SK-N-SH (cell line): ENCODE data around the gene TBCEL. TPM values are rescaled to one million over a fixed set of nuclear protein-coding genes. Genes with fewer than 3 reads are reported as not detected.

ENCODE experiments used
- CTCF ChIA-PET: fragments of 300-600, 350-600 bp; formaldehyde crosslinking; extraction: SDS; loops from one replicate; lab custom pipeline; 2021; lab: Yijun Ruan, JAX
- POLR2A ChIA-PET: fragments of 350-600 bp; sonication (Branson Sonifier 250); formaldehyde crosslinking; extraction: SDS; loops from one replicate; lab custom pipeline; 2020; ENCODE audit warnings: antibody characterized with exemption, inconsistent platforms; lab: Yijun Ruan, JAX
- DNase-seq: peaks from one replicate; pipeline ENCODE4 v3.0.0; 2012
- H2AFZ ChIP-seq: fragments of 200-600 bp; sonication (generic); 2 replicates; pipeline ENCODE4 v1.8.1; 2016; ENCODE audit warnings: antibody characterized with exemption, mild to moderate bottlenecking, low read depth
- H3F3A ChIP-seq: fragments of 200-600 bp; sonication (generic); replicated peaks from 2 replicates; pipeline ENCODE3; 2016; ENCODE audit warnings: antibody characterized with exemption, mild to moderate bottlenecking; ENCODE audit not compliant: insufficient read depth
- H3K27ac ChIP-seq, 2 experiments: fragments of 200-500 bp in 1 of 2; fragments of 200-600 bp in 1 of 2; sonication (Bioruptor generic) in 1 of 2; sonication (generic), shearing (Covaris generic) in 1 of 2; 2 replicates each; pipeline versions ENCODE4 v1.5.1 to v1.6.1; 2014 to 2016; ENCODE audit warnings: low read depth in 2 of 2, inconsistent platforms in 1 of 2, low read length in 1 of 2, mild to moderate bottlenecking in 1 of 2, mixed read lengths in 1 of 2
- H3K27me3 ChIP-seq: fragments of 200-600 bp; sonication (generic), shearing (Covaris generic); 2 replicates; pipeline ENCODE4 v1.6.1; 2016; ENCODE audit warnings: mixed run types; ENCODE audit not compliant: insufficient read depth
- H3K36me3 ChIP-seq, 2 experiments: fragments of 200-500 bp in 1 of 2; fragments of 200-600 bp in 1 of 2; sonication (Bioruptor generic) in 1 of 2; sonication (generic) in 1 of 2; replicated peaks in 1 of 2; 2 replicates each; pipeline versions ENCODE3 to v1.5.1; 2014 to 2016; ENCODE audit warnings: low read length in 1 of 2, mild to moderate bottlenecking in 1 of 2; ENCODE audit not compliant: insufficient read depth in 2 of 2, control insufficient read depth in 1 of 2
- H3K4me1 ChIP-seq, 2 experiments: fragments of 200-500 bp in 1 of 2; fragments of 200-600 bp in 1 of 2; sonication (Bioruptor generic) in 1 of 2; sonication (generic), shearing (Covaris generic) in 1 of 2; 2 replicates each; pipeline versions ENCODE4 v1.5.1 to v1.6.1; 2014 to 2016; ENCODE audit warnings: low read depth in 1 of 2, low read length in 1 of 2, mixed run types in 1 of 2; ENCODE audit not compliant: insufficient read depth in 2 of 2, control insufficient read depth in 1 of 2
- H3K4me2 ChIP-seq: fragments of 200-600 bp; sonication (generic), shearing (Covaris generic); 2 replicates; pipeline ENCODE4 v1.6.1; 2017; ENCODE audit warnings: mixed run types
- H3K4me3 ChIP-seq, 2 experiments: fragments of 200-500 bp in 1 of 2; fragments of 200-600 bp in 1 of 2; sonication (Bioruptor generic) in 1 of 2; sonication (generic), shearing (Covaris generic) in 1 of 2; 2 replicates each; pipeline versions ENCODE4 v1.5.1 to v1.8.1; 2014 to 2016; ENCODE audit warnings: low read depth in 2 of 2, inconsistent platforms in 1 of 2, low read length in 1 of 2, mild to moderate bottlenecking in 1 of 2, mixed read lengths in 1 of 2, moderate library complexity in 1 of 2
- H3K79me2 ChIP-seq: fragments of 200-600 bp; sonication (generic); 2 replicates; pipeline ENCODE4 v1.8.1; 2017; ENCODE audit warnings: mild to moderate bottlenecking; ENCODE audit not compliant: insufficient read depth
- H3K9ac ChIP-seq: fragments of 200-600 bp; sonication (generic); 2 replicates; pipeline ENCODE4 v1.6.1; 2017; ENCODE audit warnings: mixed run types
- H3K9me2 ChIP-seq: fragments of 200-600 bp; sonication (generic); 2 replicates; pipeline ENCODE4 v1.6.1; 2017; ENCODE audit warnings: mixed run types
- H3K9me3 ChIP-seq: fragments of 200-600 bp; sonication (generic); 2 replicates; pipeline ENCODE4 v1.6.1; 2017; ENCODE audit warnings: mixed run types, mild to moderate bottlenecking, moderate library complexity
- H4K20me1 ChIP-seq: fragments of 200-600 bp; sonication (generic); 2 replicates; pipeline ENCODE4 v1.6.1; 2017; ENCODE audit warnings: mild to moderate bottlenecking, mixed run types; ENCODE audit not compliant: insufficient read depth
- EP300 ChIP-seq, 2 experiments: IDR thresholded peaks; 2 replicates each; pipeline versions ENCODE4 v1.4.0 to v1.6.1; 2012; ENCODE audit warnings: borderline replicate concordance in 1 of 2, low read depth in 1 of 2, low read length in 1 of 2
- EZH2phosphoT487 ChIP-seq: fragments of 200-600 bp; sonication (generic); IDR thresholded peaks from 2 replicates; pipeline ENCODE4 v1.6.1; 2017; ENCODE audit warnings: low read depth, mixed run types, mild to moderate bottlenecking, antibody characterized with exemption, moderate library complexity, borderline replicate concordance
- FOXM1 ChIP-seq: IDR thresholded peaks from 2 replicates; pipeline ENCODE4 v1.4.0; 2012; ENCODE audit warnings: low read depth, mild to moderate bottlenecking
- JUND ChIP-seq: IDR thresholded peaks from 2 replicates; pipeline ENCODE4 v1.4.0; 2012
- MEF2A ChIP-seq: IDR thresholded peaks from 2 replicates; pipeline ENCODE4 v1.4.0; 2012; ENCODE audit warnings: low read depth, borderline replicate concordance
- NFIC ChIP-seq: IDR thresholded peaks from 2 replicates; pipeline ENCODE4 v1.4.0; 2012; ENCODE audit warnings: borderline replicate concordance
- POLR2AphosphoS5 ChIP-seq: IDR thresholded peaks from 2 replicates; pipeline ENCODE4 v1.6.1; 2012; ENCODE audit warnings: low read depth, low read length
- SIN3A ChIP-seq: IDR thresholded peaks from 2 replicates; pipeline ENCODE4 v1.6.1; 2012; ENCODE audit warnings: low read depth, mild to moderate bottlenecking, low read length, moderate library complexity, borderline replicate concordance
- TCF12 ChIP-seq: IDR thresholded peaks from 2 replicates; pipeline ENCODE4 v1.4.0; 2012
- TEAD4 ChIP-seq: IDR thresholded peaks from 2 replicates; pipeline ENCODE4 v1.4.0; 2012; ENCODE audit warnings: mild to moderate bottlenecking, borderline replicate concordance; ENCODE audit not compliant: insufficient read depth
- YY1 ChIP-seq: IDR thresholded peaks from 2 replicates; pipeline ENCODE4 v1.4.0; 2012; ENCODE audit warnings: low read depth, mild to moderate bottlenecking
- WGBS: methylation state at CpG from one replicate; pipeline ENCODE4 v1.1.6; 2017; ENCODE audit warnings: low lambda C conversion rate; 5-methylcytosine and 5-hydroxymethylcytosine counted together
- polyA plus RNA-seq, 3 experiments: library from polyadenylated mRNA; depleted of rRNA; stranded (reverse); fragments of >200 nt; gene quantifications; 2 replicates each; pipeline ENCODE4 v1.2.3, GENCODE V29; 2012
- TF ChIP-seq, protein P1 (sequence below): IDR thresholded peaks from 2 replicates; pipeline ENCODE4 v1.4.0; 2012; ENCODE audit warnings: low read depth
- TF ChIP-seq, protein P2 (sequence below): IDR thresholded peaks from 2 replicates; pipeline ENCODE4; 2012
- TF ChIP-seq, protein P3 (sequence below): IDR thresholded peaks from 2 replicates; pipeline ENCODE4 v1.6.1; 2012; ENCODE audit warnings: mild to moderate bottlenecking, low read depth, low read length, moderate library complexity
- TF ChIP-seq, protein P4 (sequence below): fragments of 150-350 bp; IDR thresholded peaks from 2 replicates; pipeline ENCODE4 v1.6.1; 2016; ENCODE audit warnings: mild to moderate bottlenecking, low read depth, low read length

The TBCEL gene
- polyA plus RNA-seq, 1 of the 3 experiments (the other 2 are of a cell fraction) = 5.9 TPM

DNA sequence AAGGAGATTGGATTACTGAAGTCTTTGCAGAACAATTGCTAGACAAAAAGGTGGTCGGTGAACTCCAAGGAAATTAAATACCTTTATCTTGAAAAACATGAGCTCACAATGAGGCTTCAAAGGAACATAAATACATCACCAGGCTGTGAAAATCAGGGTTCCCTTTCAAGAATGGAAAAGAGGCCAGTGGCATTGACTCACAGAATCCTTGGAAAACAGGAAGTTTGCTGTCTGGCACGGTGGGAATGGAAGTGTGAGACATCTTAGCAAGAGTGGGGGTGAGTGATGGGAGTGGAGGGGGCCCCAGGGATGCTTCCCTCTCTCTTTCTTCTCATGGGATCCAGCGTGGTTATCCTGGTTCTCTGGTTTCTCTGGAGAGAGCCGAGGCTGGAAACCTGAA lies 48.9 kb upstream of the TBCEL start:
- 25% methylated on average over 4 of the region's 4 CpGs for WGBS
- no peaks in the 10 kb centered on the region for H3K9me3 ChIP-seq
- H3K9me2 ChIP-seq = no peaks in the 10 kb centered on the region
- no peaks in the 10 kb centered on the region for H3K79me2 ChIP-seq
- no peak overlapping the region for H3K4me2 ChIP-seq
- no peaks in the 10 kb centered on the region for H3K4me1 ChIP-seq
- ChIA-PET POLR2A (no interaction called here), CTCF (interaction anchor here (0.6 to 4.4 kb wide), 5 partner anchors 10 to 500 kb away, joined by 3 to 9 read pairs (median 3); no protein-coding TSS in a partner anchor)
- H2AFZ ChIP-seq = no peak overlapping the region
- H3F3A ChIP-seq = no peaks in the 10 kb centered on the region
- H3K4me3 ChIP-seq = no peak overlapping the region
- H3K27ac ChIP-seq = no peak overlapping the region
- H3K27me3 ChIP-seq = no peaks in the 10 kb centered on the region
- TF ChIP-seq, protein P1, sequence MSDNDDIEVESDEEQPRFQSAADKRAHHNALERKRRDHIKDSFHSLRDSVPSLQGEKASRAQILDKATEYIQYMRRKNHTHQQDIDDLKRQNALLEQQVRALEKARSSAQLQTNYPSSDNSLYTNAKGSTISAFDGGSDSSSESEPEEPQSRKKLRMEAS = no peak
- TF ChIP-seq, protein P2, sequence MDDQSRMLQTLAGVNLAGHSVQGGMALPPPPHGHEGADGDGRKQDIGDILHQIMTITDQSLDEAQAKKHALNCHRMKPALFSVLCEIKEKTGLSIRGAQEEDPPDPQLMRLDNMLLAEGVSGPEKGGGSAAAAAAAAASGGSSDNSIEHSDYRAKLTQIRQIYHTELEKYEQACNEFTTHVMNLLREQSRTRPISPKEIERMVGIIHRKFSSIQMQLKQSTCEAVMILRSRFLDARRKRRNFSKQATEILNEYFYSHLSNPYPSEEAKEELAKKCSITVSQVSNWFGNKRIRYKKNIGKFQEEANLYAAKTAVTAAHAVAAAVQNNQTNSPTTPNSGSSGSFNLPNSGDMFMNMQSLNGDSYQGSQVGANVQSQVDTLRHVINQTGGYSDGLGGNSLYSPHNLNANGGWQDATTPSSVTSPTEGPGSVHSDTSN = no peak
- TF ChIP-seq TEAD4 (no peak), POLR2AphosphoS5 (no peak), NFIC (no peak), MEF2A (no peak), SIN3A (no peak), TCF12 (no peak), JUND (no peak), FOXM1 (no peak), YY1 (no peak), EP300 (IDR thresholded peaks at IDR 0.05; ENCODE audit: borderline replicate concordance in 1 of 2, low read depth in 1 of 2, low read length in 1 of 2) (no peak), EZH2phosphoT487 (no peak)
- TF ChIP-seq, protein P3, sequence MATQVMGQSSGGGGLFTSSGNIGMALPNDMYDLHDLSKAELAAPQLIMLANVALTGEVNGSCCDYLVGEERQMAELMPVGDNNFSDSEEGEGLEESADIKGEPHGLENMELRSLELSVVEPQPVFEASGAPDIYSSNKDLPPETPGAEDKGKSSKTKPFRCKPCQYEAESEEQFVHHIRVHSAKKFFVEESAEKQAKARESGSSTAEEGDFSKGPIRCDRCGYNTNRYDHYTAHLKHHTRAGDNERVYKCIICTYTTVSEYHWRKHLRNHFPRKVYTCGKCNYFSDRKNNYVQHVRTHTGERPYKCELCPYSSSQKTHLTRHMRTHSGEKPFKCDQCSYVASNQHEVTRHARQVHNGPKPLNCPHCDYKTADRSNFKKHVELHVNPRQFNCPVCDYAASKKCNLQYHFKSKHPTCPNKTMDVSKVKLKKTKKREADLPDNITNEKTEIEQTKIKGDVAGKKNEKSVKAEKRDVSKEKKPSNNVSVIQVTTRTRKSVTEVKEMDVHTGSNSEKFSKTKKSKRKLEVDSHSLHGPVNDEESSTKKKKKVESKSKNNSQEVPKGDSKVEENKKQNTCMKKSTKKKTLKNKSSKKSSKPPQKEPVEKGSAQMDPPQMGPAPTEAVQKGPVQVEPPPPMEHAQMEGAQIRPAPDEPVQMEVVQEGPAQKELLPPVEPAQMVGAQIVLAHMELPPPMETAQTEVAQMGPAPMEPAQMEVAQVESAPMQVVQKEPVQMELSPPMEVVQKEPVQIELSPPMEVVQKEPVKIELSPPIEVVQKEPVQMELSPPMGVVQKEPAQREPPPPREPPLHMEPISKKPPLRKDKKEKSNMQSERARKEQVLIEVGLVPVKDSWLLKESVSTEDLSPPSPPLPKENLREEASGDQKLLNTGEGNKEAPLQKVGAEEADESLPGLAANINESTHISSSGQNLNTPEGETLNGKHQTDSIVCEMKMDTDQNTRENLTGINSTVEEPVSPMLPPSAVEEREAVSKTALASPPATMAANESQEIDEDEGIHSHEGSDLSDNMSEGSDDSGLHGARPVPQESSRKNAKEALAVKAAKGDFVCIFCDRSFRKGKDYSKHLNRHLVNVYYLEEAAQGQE = no peak
- TF ChIP-seq, protein P4, sequence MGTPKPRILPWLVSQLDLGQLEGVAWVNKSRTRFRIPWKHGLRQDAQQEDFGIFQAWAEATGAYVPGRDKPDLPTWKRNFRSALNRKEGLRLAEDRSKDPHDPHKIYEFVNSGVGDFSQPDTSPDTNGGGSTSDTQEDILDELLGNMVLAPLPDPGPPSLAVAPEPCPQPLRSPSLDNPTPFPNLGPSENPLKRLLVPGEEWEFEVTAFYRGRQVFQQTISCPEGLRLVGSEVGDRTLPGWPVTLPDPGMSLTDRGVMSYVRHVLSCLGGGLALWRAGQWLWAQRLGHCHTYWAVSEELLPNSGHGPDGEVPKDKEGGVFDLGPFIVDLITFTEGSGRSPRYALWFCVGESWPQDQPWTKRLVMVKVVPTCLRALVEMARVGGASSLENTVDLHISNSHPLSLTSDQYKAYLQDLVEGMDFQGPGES = no peak
- DNase-seq = no peak
- H4K20me1 ChIP-seq = no peaks in the 10 kb centered on the region
- H3K36me3 ChIP-seq = no peaks in the 10 kb centered on the region
- no peak overlapping the region for H3K9ac ChIP-seq
